Psoas muscle (tissue), 8 donors: Measurements from ENCODE around the gene SRM. TPM values are rescaled to one million over a fixed set of nuclear protein-coding genes. Genes with fewer than 3 reads are reported as not detected.

Experiments
- ATAC-seq, 4 donors: fragments of 200-7000 bp; cut with Tn5 transposase; one replicate each; pipeline ENCODE4 v1.9.1; 2020; ENCODE audit warnings: moderate library complexity in 3 of 4, mild to moderate bottlenecking in 2 of 4
- DNase-seq, 2 donors: peaks; one replicate each; pipeline ENCODE4 v3.0.0-alpha.2; 2020
- H3K27ac ChIP-seq: fragments of 200-600 bp; one replicate; pipeline ENCODE4 v1.8.0; 2022
- H3K27me3 ChIP-seq, 3 donors: fragments of 200-600 bp in 1 of 3; one replicate each; pipeline versions ENCODE4 v1.6.1 to v1.8.0; 2013 to 2022; ENCODE audit warnings: low read length in 2 of 3, mild to moderate bottlenecking in 2 of 3, moderate library complexity in 1 of 3; ENCODE audit not compliant: insufficient read depth in 3 of 3
- H3K36me3 ChIP-seq, 2 donors: fragments of 200-600 bp in 1 of 2; one replicate each; pipeline versions ENCODE4 v1.6.1 to v1.8.0; 2013 to 2022; ENCODE audit warnings: low read depth in 1 of 2, mild to moderate bottlenecking in 1 of 2, moderate library complexity in 1 of 2; ENCODE audit not compliant: insufficient read depth in 1 of 2
- H3K4me1 ChIP-seq: fragments of 200-600 bp; one replicate; pipeline ENCODE4 v1.8.0; 2022
- H3K4me3 ChIP-seq: fragments of 200-600 bp; one replicate; pipeline ENCODE4 v1.8.0; 2022; ENCODE audit warnings: mild to moderate bottlenecking
- H3K9me3 ChIP-seq: fragments of 200-600 bp; one replicate; pipeline ENCODE4 v1.8.0; 2022
- WGBS, 3 donors: extraction: QIAGEN DNeasy Blood & Tissue Kit; methylation state at CpG; one replicate each; pipeline versions ENCODE4 v1.1.6 to v1.1.7; 2013; 5-methylcytosine and 5-hydroxymethylcytosine counted together
- intact Hi-C, 2 donors: fragments of 100-400 bp; cut with DNase I; formaldehyde crosslinking; loops; one replicate each; pipeline versions ENCODE4 v1.11.0 to v1.14.2; 2022
- long read RNA-seq, 2 donors: library from polyadenylated mRNA; unstranded; transcript quantifications; one replicate each; pipeline ENCODE4 v2.0.0, GENCODE V29; 2021
- polyA plus RNA-seq, 3 donors: library from polyadenylated mRNA; stranded (reverse); fragments of 200-250 nt; gene quantifications; one replicate each; pipeline ENCODE4 v1.2.3, GENCODE V29; 2013
- total RNA-seq, 4 donors: library from RNA; stranded (reverse); fragmentation: NEBNext Ultra II Directional in 2 of 4; extraction: Animal tissue kit (Norgen Biotek cat#: 25700) in 2 of 4; gene quantifications; one replicate each; pipeline versions ENCODE4 v1.2.1 to v1.2.4, GENCODE V29; 2021 to 2023
- TF ChIP-seq, protein P1 (sequence below): fragments of 200-600 bp; IDR thresholded peaks from one replicate; pipeline ENCODE4 v1.8.0; 2022; ENCODE audit warnings: antibody characterized with exemption
- donor health status: healthy with polysubstance abuse.
- donor health status: DM: no; HTN: no; CAD: no; lungs with moderate emphysema.
- donor health status: Bipolar disorder and iron deficiency.
- donor health status: healthy.
- donor health status: DM: yes; HTN: yes; CAD: no.
- donor health status: DM: no; HTN: no; CAD: no.
- donor health status: DM: no; HTN: no; CAD: no.
- donor health status: DM: yes; HTN: yes; CAD: no.

The SRM gene
- total RNA-seq: 100 to 1,000 TPM in 1 of 4 donors, 10 to 100 TPM in 3; 60.4 to 106 (median 74.9) TPM
- 100 to 1,000 TPM in 1 of 3 donors, 10 to 100 TPM in 2; 69.6 to 163 (median 79.3) TPM for polyA plus RNA-seq
- long read RNA-seq, donor 1, transcript SRM-201 (8 exons, 1,266 nt): major isoform, 63 of 75 reads
- long read RNA-seq, donor 1, partial matches to known transcripts: 4 of 75 reads
- long read RNA-seq, donor 1, other reads (novel, unspliced or antisense): 8 of 75 reads
- long read RNA-seq, donor 2, transcript SRM-201 (8 exons, 1,266 nt): major isoform, 121 of 153 reads
- long read RNA-seq, donor 2, partial matches to known transcripts: 5 of 153 reads
- long read RNA-seq, donor 2, other reads (novel, unspliced or antisense): 27 of 153 reads

- 1% methylated on average over 65 to 83 of the region's 83 CpGs for WGBS, 3 donors
- ATAC-seq (peak; percentile 98 to 100 (median 99)), DNase-seq (peak; percentile 93 to 96)
- H3K27ac ChIP-seq: peak within 1 kb of the TSS; percentile 88
- H3K4me3 ChIP-seq: peak within 1 kb of the TSS; percentile 98
- intact Hi-C loops: loop anchor here in 1 of 2 donors (1.0 kb wide), 1 partner anchor 21 kb away; no protein-coding TSS in a partner anchor
- TF ChIP-seq, protein P1, sequence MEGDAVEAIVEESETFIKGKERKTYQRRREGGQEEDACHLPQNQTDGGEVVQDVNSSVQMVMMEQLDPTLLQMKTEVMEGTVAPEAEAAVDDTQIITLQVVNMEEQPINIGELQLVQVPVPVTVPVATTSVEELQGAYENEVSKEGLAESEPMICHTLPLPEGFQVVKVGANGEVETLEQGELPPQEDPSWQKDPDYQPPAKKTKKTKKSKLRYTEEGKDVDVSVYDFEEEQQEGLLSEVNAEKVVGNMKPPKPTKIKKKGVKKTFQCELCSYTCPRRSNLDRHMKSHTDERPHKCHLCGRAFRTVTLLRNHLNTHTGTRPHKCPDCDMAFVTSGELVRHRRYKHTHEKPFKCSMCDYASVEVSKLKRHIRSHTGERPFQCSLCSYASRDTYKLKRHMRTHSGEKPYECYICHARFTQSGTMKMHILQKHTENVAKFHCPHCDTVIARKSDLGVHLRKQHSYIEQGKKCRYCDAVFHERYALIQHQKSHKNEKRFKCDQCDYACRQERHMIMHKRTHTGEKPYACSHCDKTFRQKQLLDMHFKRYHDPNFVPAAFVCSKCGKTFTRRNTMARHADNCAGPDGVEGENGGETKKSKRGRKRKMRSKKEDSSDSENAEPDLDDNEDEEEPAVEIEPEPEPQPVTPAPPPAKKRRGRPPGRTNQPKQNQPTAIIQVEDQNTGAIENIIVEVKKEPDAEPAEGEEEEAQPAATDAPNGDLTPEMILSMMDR: peak; percentile 69
- peaks cover 9 to 46% of the 10 kb centered on the region in 2 donors for H3K36me3 ChIP-seq
- no peaks in the 10 kb centered on the region for H3K9me3 ChIP-seq
- no peaks in the 10 kb centered on the region for H3K27me3 ChIP-seq
- H3K4me1 ChIP-seq: peaks cover 17% of the 10 kb centered on the region
Observed at GRCh38 chr1:11059968-11060830, at the start of gene SRM. TSS of gene SRM (minus strand) at chr1:11060018. CDS start at chr1:11059943, 75 bp downstream.

DNA sequence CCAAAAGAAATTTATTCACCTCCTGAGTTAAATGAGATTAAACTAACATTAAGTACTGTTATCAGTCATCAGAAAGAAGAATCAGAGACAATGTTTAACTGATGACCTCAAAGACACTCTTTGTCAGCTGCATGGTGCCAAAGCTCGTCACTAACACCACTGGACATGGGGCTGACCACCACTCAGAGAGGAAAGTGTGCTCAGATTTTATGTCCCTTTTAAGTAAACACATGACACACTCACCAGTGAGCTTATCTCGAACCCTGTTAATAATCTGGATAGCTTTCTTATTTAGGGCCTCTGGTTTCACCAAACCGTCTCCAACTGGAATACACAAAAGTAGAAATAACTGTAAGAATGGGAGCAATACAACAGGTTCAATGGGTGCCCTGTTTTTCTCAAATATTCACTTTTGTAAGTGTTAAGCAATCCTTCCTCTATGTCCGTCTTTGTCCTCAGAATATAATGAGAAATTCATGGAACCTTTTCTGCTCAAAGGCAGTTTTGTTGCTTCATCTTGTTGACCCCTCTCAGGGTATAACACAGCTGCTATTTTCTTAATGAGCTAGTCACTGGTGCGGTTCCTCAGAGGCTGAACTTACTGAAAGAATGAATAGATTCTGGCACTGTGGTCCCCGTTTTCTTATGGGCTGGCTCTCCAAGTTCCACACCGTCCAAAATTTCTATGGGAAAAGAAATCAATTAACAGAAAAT, 49.4 kb upstream of the SRM start:
- DNase-seq: no peak
- no peaks in the 10 kb centered on the region for H3K27me3 ChIP-seq
- H3K27ac ChIP-seq: no peak overlapping the region
- TF ChIP-seq, protein P1: no peak
- H3K9me3 ChIP-seq: no peaks in the 10 kb centered on the region
- peaks cover 12 to 92% of the 10 kb centered on the region in 2 donors for H3K36me3 ChIP-seq
- H3K4me3 ChIP-seq: no peak overlapping the region
- no peak for ATAC-seq
- 82 to 89% (median 89%) methylated on average over 7 of the region's 7 CpGs for WGBS, 3 donors
- intact Hi-C loops: loop anchor here in 1 of 2 donors (5.0 kb wide), 1 partner anchor 37 kb away; no protein-coding TSS in a partner anchor
- H3K4me1 ChIP-seq: no peaks in the 10 kb centered on the region

DNA sequence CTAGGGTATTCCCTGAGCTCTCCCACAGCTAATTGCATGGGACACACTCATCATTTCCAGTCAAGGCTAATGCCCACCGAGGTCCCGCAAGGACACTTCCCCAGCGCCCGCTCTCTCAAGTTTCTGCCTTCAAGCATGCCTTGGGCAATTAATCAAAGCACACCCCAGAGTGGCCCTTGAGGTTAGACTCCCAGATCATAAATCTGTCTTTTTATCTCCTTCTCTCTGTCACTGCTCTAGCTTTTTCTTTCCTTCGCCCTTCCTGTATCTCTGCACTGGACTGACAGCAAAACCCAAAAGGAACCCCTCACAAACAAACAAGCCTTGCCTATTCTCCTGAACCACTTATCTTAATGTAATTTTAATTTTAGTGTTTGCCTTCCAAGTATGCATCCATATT, 47.8 kb upstream of the SRM start:
- peaks cover 12 to 76% of the 10 kb centered on the region in 2 donors for H3K36me3 ChIP-seq
- no peaks in the 10 kb centered on the region for H3K9me3 ChIP-seq
- H3K27ac ChIP-seq: no peak overlapping the region
- ATAC-seq (no peak), DNase-seq (no peak)
- no peak overlapping the region for H3K4me3 ChIP-seq
- 70 to 89% (median 82%) methylated on average over 5 of the region's 5 CpGs for WGBS, 3 donors
- TF ChIP-seq, protein P1: no peak
- no peaks in the 10 kb centered on the region for H3K4me1 ChIP-seq
- H3K27me3 ChIP-seq: no peaks in the 10 kb centered on the region
- intact Hi-C loops: loop anchor here in 1 of 2 donors (5.0 kb wide), 1 partner anchor 35 kb away; no protein-coding TSS in a partner anchor

- H3K27ac ChIP-seq: no peak overlapping the region
- no peak for DNase-seq
- intact Hi-C loops: loop anchor here in 1 of 2 donors (5.0 kb wide), 1 partner anchor 33 kb away; no protein-coding TSS in a partner anchor
- H3K4me1 ChIP-seq: no peaks in the 10 kb centered on the region
- H3K9me3 ChIP-seq: no peaks in the 10 kb centered on the region
- TF ChIP-seq, protein P1: no peak
- no peaks in the 10 kb centered on the region for H3K27me3 ChIP-seq
- WGBS, 3 donors: 91 to 95% (median 93%) methylated on average over 10 of the region's 10 CpGs
- peaks cover 10 to 56% of the 10 kb centered on the region in 2 donors for H3K36me3 ChIP-seq
- H3K4me3 ChIP-seq: no peak overlapping the region
- no peak for ATAC-seq
Observed at GRCh38 chr1:11105586-11105985, 45.8 kb upstream of the SRM start.
